Progenitor cell of endocrine pancreas (in vitro differentiated cells): ENCODE data around the gene LRRC27. TPM values are rescaled to one million over a fixed set of nuclear protein-coding genes. Genes with fewer than 3 reads are reported as not detected.
A peak's percentile ranks its signal among the peaks of the same experiment; 100 is the strongest.

Experiments
- DNase-seq: peaks from one replicate; pipeline ENCODE4 v3.0.0; 2021; ENCODE audit warnings: low spot score; ENCODE audit not compliant: unreplicated experiment
- H3K27ac Mint-ChIP-seq: 2 replicates; pipeline ENCODE4 v1.8.0; 2021; ENCODE audit warnings: mild to moderate bottlenecking, moderate library complexity, mixed read lengths
- H3K27me3 Mint-ChIP-seq: 2 replicates; pipeline ENCODE4 v1.8.0; 2021; ENCODE audit warnings: mixed read lengths
- H3K36me3 Mint-ChIP-seq: 2 replicates; pipeline ENCODE4 v1.8.0; 2022; ENCODE audit warnings: mixed read lengths; ENCODE audit not compliant: insufficient read depth
- H3K4me1 Mint-ChIP-seq: 2 replicates; pipeline ENCODE4 v1.8.0; 2021; ENCODE audit warnings: low read depth, mixed read lengths
- H3K4me3 Mint-ChIP-seq: 2 replicates; pipeline ENCODE4 v1.8.0; 2021; ENCODE audit warnings: low read depth, mild to moderate bottlenecking, moderate library complexity, mixed read lengths
- H3K9me3 Mint-ChIP-seq: 2 replicates; pipeline ENCODE4 v1.8.0; 2021; ENCODE audit warnings: low read depth, mixed read lengths
- total RNA-seq: library from RNA; stranded (reverse); gene quantifications from 2 replicates; pipeline ENCODE4 v1.2.1, GENCODE V29; 2021
- TF ChIP-seq, protein P1 (sequence below): fragments of 200-600 bp; sonication (generic); IDR thresholded peaks from one replicate; pipeline ENCODE4 v1.5.0; 2021; ENCODE audit warnings: antibody characterized with exemption, mild to moderate bottlenecking; ENCODE audit not compliant: unreplicated experiment

Gene LRRC27
- total RNA-seq, 1 donor from 2014 or later = 22.1 TPM

DNA sequence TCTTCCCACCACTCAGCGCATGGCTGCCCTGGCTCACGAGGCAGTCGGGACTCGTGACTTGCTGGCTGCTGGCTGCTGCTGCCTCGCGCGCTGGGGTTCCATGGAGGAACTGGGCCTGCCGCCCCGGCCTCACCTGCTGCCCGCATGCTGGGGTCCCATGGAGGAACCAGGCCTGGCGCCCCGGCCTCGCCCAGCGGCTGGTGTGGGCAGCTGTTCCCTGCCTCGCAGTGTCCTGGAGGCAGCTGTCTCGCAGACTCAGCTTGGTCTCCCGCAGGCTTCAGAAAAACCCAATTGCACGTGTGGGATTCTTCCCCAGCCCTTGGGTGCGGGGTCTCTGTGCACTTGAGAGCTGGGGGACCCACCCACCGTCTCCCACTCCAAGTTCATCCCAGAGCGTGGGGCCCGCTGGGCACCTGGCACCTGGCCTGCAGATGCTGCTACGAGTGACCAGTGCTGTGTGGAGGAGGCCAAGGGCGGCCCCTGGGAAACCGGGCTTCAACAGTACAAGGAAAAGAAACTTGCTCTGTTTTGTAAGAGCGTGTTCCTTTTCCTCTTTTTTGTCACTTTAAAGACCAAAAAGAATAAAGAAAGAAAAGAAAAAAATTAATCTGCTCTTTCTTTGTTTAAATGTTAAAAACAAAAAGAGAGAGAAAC lies 85.4 kb downstream of the LRRC27 start:
- Mint-ChIP-seq H3K36me3 (peaks cover 6% of the 10 kb centered on the region), H3K9me3 (no peaks in the 10 kb centered on the region), H3K27me3 (no peaks in the 10 kb centered on the region), H3K4me3 (no peak overlapping the region), H3K27ac (peak overlapping the region; percentile 33), H3K4me1 (peaks cover 27% of the 10 kb centered on the region)
- TF ChIP-seq, protein P1, sequence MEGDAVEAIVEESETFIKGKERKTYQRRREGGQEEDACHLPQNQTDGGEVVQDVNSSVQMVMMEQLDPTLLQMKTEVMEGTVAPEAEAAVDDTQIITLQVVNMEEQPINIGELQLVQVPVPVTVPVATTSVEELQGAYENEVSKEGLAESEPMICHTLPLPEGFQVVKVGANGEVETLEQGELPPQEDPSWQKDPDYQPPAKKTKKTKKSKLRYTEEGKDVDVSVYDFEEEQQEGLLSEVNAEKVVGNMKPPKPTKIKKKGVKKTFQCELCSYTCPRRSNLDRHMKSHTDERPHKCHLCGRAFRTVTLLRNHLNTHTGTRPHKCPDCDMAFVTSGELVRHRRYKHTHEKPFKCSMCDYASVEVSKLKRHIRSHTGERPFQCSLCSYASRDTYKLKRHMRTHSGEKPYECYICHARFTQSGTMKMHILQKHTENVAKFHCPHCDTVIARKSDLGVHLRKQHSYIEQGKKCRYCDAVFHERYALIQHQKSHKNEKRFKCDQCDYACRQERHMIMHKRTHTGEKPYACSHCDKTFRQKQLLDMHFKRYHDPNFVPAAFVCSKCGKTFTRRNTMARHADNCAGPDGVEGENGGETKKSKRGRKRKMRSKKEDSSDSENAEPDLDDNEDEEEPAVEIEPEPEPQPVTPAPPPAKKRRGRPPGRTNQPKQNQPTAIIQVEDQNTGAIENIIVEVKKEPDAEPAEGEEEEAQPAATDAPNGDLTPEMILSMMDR = no peak
- DNase-seq = no peak

DNA sequence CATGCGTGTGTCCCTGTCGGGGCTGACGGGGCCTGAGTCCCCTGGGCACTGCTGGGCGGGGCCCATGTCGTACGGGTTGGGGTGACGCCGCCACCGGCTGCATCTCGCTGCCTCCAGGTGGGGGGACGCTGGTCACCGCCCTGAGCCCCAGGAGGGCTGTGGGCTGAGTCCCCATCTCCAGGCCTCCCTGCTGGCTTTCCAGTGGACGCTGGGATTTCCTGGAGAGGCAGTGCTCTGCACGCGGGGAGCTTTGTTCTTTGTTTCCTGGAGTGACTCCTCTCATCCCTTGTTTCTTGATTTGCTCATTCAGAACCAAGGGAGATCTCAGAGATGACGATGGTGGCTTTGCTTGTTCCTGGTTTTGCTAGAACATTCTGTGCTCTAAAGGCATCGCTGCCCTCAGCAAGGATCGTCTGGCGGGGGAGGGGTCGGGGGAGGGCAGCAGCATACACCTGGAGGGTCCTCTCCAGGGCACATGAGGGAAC lies 86.0 kb downstream of the LRRC27 start:
- Mint-ChIP-seq H3K36me3 (peaks cover 6% of the 10 kb centered on the region), H3K4me1 (peaks cover 29% of the 10 kb centered on the region), H3K27me3 (no peaks in the 10 kb centered on the region), H3K4me3 (no peak overlapping the region), H3K27ac (no peak overlapping the region), H3K9me3 (no peaks in the 10 kb centered on the region)
- no peak for DNase-seq
- TF ChIP-seq, protein P1 = no peak

DNA sequence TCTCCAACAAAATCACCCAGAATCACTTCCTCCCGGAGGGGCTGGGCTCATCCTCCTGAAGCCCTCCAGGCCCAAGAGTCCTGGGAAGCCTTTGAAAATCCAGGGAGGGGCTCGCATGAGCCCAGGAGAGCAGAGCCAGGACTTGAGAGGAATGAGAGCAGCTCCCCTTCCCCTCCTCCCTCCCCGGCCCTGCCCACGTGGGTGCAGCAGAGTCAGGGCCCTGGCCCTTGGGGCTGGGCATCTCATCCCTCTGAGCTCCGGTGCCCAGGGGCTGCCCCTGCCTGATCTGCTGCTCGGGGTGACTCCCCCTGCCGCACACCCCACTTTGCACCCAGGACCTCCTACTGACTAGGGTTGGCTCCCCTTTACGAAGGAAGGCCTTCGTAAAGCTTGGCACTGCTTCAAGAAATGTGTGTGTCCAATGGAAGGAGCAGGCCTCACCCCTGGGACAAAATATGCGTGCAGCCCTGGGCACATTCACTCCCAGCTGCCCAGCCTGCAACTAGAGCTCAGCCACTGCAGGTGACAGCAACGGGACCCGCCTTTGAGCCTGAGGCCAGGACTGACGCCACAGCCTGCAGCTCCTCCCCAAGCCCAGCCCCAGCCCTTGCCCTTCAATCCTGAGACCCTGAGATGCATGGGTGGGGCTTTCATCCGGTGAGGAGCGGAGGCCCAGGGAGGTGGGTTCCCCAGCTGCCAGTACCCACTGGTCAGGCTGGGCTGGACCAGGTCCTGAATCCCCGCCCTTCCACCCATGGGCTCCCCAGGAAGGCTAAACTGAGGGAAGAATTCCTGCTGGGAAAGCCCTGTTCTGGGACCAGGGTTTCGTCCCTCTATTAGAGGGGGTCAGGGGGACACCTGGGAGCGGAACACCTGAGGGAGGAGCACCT lies 86.8 kb downstream of the LRRC27 start:
- no peak overlapping the region for H3K4me3 Mint-ChIP-seq
- peaks cover 29% of the 10 kb centered on the region for H3K4me1 Mint-ChIP-seq
- H3K27me3 Mint-ChIP-seq = no peaks in the 10 kb centered on the region
- H3K36me3 Mint-ChIP-seq = peaks cover 6% of the 10 kb centered on the region
- peak; percentile 35 for DNase-seq
- peak overlapping the region; percentile 85 for H3K27ac Mint-ChIP-seq
- H3K9me3 Mint-ChIP-seq = no peaks in the 10 kb centered on the region
- TF ChIP-seq, protein P1 = no peak

DNA sequence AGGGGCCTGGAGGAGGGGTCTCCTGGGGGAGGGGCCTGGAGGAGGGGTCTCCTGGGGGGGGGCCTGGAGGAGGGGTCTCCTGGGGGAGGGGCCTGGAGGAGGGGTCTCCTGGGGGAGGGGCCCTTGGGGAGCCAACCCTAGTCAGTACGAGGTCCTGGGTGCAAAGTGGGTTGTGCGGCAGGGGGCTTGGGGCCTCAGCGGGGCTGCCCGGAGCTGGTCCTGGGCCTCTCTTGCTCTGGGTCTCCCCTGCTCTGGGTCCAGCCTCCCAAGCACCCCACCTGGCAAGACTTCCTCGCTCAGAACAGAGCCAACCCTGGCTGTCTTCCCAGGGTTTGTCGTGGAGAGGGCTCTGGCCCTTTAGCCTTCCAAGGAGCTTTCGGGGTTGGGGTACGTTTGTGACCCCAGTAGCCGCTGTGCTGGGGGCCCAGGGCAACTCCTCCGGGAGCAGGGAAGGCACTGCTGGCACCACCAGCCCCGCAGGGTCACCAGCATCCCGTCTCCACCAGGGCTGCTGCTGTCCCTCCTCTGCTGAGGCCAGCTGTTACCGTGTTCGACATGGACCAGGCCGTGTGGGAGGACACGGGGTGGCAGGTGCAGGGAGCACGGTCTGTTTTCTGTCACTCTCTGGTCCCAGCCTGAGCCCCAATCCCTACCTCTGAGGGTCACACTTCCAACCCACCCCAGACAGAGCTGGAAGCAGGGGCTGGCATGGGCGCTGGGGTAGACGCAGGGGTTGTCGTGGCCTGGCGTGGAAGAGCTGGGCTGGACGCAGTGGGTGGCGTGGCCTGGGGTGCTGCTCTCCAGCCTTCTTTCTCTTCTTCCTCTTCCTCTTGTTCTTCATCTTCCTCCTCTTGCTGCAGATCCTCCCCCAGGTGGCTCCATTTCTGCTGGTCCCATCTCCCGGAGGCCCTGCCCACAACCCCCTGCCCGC lies 87.8 kb downstream of the LRRC27 start:
- Mint-ChIP-seq H3K4me3 (no peak overlapping the region), H3K4me1 (peaks cover 24% of the 10 kb centered on the region), H3K9me3 (no peaks in the 10 kb centered on the region), H3K36me3 (peaks cover 3% of the 10 kb centered on the region), H3K27me3 (no peaks in the 10 kb centered on the region), H3K27ac (peak overlapping the region; percentile 24)
- TF ChIP-seq, protein P1 = no peak
- no peak for DNase-seq
